GM12872 (cell line): ENCODE measurements around the gene CERK.

ENCODE experiments used
- CTCF ChIP-seq: IDR thresholded peaks from 3 replicates; pipeline ENCODE4 v1.5.1; 2011; ENCODE audit warnings: low read depth, mild to moderate bottlenecking, low read length, moderate library complexity; ENCODE audit not compliant: insufficient read depth

CERK gene

DNA sequence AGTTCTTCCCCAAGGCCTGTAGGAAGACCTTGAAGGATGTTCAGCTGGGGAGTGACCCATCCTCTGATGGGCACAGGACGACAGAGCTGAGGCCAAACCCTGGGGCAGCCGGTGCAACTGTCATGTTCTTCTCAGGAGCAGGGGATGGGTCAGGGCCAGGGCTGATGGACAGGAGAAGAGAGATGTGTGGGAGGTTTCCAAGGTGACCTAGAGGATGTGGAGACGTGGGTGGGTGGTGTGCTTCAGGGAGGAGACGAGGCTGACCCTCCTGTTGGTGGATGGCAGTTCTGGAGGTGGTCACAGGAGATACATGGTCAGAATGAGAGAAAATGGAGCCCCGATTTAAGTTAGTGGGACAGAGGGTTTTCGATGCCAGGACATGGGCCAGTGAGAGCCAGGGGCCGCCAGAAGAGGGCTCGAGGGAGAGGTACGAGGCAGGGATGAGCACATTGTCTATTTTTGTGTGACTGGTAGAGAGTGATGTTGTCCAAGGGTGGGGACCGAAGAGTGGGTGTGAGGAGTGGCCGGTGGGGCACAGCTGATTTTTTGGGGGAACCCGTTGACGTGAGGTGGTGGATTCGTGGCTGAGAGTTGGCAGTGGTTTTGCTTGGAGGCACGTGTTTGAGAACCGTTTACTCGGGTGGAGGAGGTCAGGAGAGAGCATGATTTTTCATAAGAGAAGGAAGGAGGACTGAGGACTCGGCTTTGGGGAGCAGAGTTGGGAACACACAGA, 39.0 kb upstream of the CERK start:
- no peak for TF ChIP-seq CTCF

DNA sequence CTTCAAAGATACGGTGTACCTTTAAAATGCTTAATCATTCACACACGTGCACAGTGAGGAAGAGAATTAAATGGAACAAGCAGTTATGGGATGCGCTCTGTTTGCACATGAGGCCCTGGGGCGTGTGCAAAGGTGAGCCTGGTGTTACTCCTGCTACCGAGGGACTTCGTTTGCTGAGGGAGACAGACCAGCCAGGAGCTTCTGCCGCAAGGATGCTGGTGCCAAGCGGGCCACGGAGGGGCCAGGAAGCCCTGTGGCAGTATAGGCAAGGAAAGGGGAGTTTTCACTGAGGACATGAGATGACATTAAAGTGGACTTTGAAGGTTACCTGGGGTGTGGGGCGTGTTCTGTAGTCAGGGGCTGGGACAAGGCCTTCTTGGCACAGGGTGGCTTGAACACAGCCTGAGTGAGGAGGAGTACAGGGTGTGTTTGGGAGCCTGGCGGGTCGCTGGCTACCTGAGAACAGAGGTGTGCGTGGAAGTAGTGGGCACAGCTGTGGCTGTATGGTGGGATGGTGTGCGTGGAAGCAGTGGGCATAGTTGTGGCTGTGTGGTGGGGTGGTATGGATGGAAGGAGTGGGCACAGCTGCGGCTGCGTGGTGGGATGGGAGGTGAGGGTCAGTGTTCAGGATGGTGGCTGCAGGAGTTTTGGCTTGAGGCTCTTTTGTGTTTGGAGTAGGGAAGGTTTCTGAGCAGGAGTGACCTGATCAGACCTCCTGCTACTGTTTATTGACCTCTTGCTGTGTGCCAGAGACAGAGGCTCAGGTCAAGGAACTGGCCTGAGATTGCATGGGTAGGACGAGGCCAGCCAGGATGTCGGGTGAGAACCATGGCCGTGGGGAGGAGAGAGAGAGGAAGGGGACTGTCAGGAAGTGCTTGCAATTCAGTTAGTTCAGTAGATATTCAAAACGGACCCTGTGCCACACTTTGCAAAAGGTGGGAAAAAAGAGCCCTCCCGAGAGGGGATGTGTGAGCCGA, 38.1 kb upstream of the CERK start:
- no peak for TF ChIP-seq CTCF

- no peak; the same call in 2 of the 3 replicates for TF ChIP-seq CTCF
Observed at GRCh38 chr22:46774980-46775849, 37.2 kb upstream of the CERK start.

DNA sequence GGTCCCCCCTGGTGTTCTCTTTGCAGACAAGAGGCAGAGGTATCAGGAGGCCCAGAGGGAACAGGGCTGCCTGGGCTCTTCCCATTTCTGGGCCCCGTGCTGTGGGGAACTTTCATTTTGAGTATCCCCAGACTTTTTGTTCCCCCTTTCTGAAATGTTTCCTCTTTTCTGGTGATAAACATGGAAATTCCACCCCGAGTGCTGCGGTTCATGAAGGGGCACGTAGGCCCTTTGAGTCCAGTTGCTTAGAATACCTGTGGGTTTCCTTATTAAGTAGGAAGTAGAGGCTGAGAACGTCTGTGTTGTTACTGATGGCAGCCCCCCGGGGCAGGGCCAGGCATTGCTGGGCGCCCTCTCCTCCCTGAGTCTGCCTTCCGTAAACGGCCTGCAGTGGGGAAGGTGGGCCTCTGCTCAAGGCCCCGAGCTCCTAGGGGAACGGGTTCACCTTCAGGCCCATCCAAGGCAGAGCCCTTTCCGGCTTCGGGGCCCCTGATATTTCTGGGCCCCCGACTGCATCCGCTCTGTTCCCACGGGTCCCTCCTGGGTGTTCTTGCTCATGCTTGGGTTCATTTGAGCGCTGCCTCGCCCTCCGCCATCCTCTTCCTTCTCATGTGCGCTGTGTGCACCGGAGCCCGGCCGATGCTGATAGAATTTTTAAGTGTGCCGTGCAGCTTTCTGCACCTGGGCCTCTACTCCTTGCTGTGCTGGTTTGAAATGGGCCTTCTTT, 36.4 kb upstream of the CERK start:
- no peak for TF ChIP-seq CTCF

DNA sequence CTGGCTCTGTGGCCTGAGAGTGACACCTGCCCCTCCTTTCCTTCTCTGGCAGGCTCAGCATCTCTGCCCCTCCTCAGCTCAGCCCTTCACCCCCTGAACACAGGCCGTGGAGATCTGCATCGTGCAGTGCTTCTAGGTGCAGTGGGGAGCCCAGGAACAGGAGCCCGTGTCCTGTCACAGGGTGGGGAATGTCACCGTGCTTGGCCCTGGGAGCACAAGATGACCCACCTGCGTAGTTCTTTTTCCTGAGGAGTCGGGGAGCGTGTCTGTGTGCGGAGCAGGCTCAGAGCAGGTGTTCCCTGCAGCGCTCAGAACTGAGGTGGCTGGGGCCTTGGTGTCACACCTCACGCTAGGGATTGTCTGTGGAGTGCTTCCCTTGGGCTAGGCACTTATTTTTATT, 35.0 kb upstream of the CERK start:
- TF ChIP-seq CTCF: no peak

DNA sequence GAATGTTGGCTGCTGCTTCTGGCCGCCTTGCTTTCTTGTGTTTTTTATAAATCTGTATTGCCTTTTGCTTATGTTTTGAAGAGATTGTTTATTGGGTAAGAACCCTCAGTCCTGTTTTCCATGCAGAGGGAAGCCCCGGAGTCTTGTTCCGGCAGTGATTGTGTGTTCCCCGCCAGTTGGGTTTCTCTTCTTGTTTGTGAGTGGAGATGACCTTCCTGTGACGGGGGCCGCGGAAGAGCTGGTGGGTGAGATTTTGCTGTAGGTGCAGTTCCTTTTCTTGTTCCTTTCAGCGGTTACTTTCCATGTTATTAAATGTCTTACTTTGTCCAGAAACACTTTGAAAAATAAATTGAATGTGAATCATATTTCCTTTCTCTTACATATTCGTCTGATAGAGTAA, 32.7 kb upstream of the CERK start:
- no peak for TF ChIP-seq CTCF
